ENCODE measurements around the gene SULT1B1. TPM values are rescaled to one million over a fixed set of nuclear protein-coding genes. Genes with fewer than 3 reads are reported as not detected.

The SULT1B1 gene
- total and polyA plus RNA-seq, 2 experiments from 2014 or later, result 0.10 to 2.6 TPM

- no peak overlapping the region for H3K27ac ChIP-seq
- WGBS, 2 experiments (ENCODE audit: low coverage in 1 of 2, low lambda C conversion rate in 2 of 2, missing lambda C conversion rate in 2 of 2), result 85 to 88% methylated on average over 4 of the region's 4 CpGs
- no peaks in the 10 kb centered on the region for H3K9me2 ChIP-seq (ENCODE audit: insufficient read depth)
- no peaks in the 10 kb centered on the region for H3K79me2 ChIP-seq (ENCODE audit: insufficient read depth)
- H3K36me3 ChIP-seq (ENCODE audit: low read depth), result no peaks in the 10 kb centered on the region
- no peak for DNase-seq
- no peaks in the 10 kb centered on the region for H3F3A ChIP-seq (ENCODE audit: insufficient read depth)
- H3K9ac ChIP-seq, result no peak overlapping the region
- H3K4me2 ChIP-seq (ENCODE audit: unreplicated experiment), result no peak overlapping the region
- no peak for TF ChIP-seq EZH2 (IDR thresholded peaks at IDR 0.05; ENCODE audit: insufficient read depth, poor library complexity, severe bottlenecking)
- no peak for TF ChIP-seq EZH2phosphoT487 (IDR thresholded peaks at IDR 0.05; ENCODE audit: insufficient read depth, low read depth)
- no peaks in the 10 kb centered on the region for H3K4me1 ChIP-seq (ENCODE audit: insufficient read depth)
- in situ Hi-C loops (cut with MboI), result no loop called here
- no peak overlapping the region for H3K4me3 ChIP-seq
- H4K20me1 ChIP-seq (ENCODE audit: insufficient read depth), result no peaks in the 10 kb centered on the region
- no peak overlapping the region for H2AFZ ChIP-seq
- H3K9me3 ChIP-seq (ENCODE audit: low read depth), result no peaks in the 10 kb centered on the region
- no peaks in the 10 kb centered on the region for H3K27me3 ChIP-seq (replicated peaks; ENCODE audit: insufficient read depth)
Measured at GRCh38 chr4:69735119-69735518, 25.3 kb downstream of the SULT1B1 start.

GRCh38 chr4:69731847-69732246 lies 28.6 kb downstream of the SULT1B1 start:
- Histone ChIP-seq H3K27me3 (replicated peaks; ENCODE audit: insufficient read depth) (no peaks in the 10 kb centered on the region), H3K9ac (no peak overlapping the region), H3K4me1 (ENCODE audit: insufficient read depth) (no peaks in the 10 kb centered on the region), H3K27ac (no peak overlapping the region), H3F3A (ENCODE audit: insufficient read depth) (no peaks in the 10 kb centered on the region), H2AFZ (no peak overlapping the region), H3K4me2 (ENCODE audit: unreplicated experiment) (no peak overlapping the region), H3K79me2 (ENCODE audit: insufficient read depth) (no peaks in the 10 kb centered on the region), H3K36me3 (ENCODE audit: low read depth) (no peaks in the 10 kb centered on the region), H3K4me3 (no peak overlapping the region), H4K20me1 (ENCODE audit: insufficient read depth) (no peaks in the 10 kb centered on the region), H3K9me2 (ENCODE audit: insufficient read depth) (no peaks in the 10 kb centered on the region), H3K9me3 (ENCODE audit: low read depth) (no peaks in the 10 kb centered on the region)
- no peak for DNase-seq
- TF ChIP-seq EZH2 (IDR thresholded peaks at IDR 0.05; ENCODE audit: insufficient read depth, poor library complexity, severe bottlenecking) (no peak), EZH2phosphoT487 (IDR thresholded peaks at IDR 0.05; ENCODE audit: insufficient read depth, low read depth) (no peak)
- in situ Hi-C loops (cut with MboI), result no loop called here
- WGBS, 2 experiments (ENCODE audit: low coverage in 1 of 2, low lambda C conversion rate in 2 of 2, missing lambda C conversion rate in 2 of 2), result 0 to 8% methylated on average over 1 of the region's 1 CpG

- TF ChIP-seq EZH2phosphoT487 (IDR thresholded peaks at IDR 0.05; ENCODE audit: insufficient read depth, low read depth), result no peak
- no peak for TF ChIP-seq EZH2 (IDR thresholded peaks at IDR 0.05; ENCODE audit: insufficient read depth, poor library complexity, severe bottlenecking)
- H3K9me2 ChIP-seq (ENCODE audit: insufficient read depth), result no peaks in the 10 kb centered on the region
- H3K4me2 ChIP-seq (ENCODE audit: unreplicated experiment), result no peak overlapping the region
- no peak overlapping the region for H3K9ac ChIP-seq
- H2AFZ ChIP-seq, result no peak overlapping the region
- WGBS, 2 experiments (ENCODE audit: low coverage in 1 of 2, low lambda C conversion rate in 2 of 2, missing lambda C conversion rate in 2 of 2), result 42 to 47% methylated on average over 1 of the region's 1 CpG
- H4K20me1 ChIP-seq (ENCODE audit: insufficient read depth), result no peaks in the 10 kb centered on the region
- no peaks in the 10 kb centered on the region for H3K79me2 ChIP-seq (ENCODE audit: insufficient read depth)
- H3K27ac ChIP-seq, result no peak overlapping the region
- in situ Hi-C loops (cut with MboI), result no loop called here
- no peaks in the 10 kb centered on the region for H3K27me3 ChIP-seq (replicated peaks; ENCODE audit: insufficient read depth)
- H3K4me3 ChIP-seq, result no peak overlapping the region
- H3K4me1 ChIP-seq (ENCODE audit: insufficient read depth), result no peaks in the 10 kb centered on the region
- H3K36me3 ChIP-seq (ENCODE audit: low read depth), result no peaks in the 10 kb centered on the region
- H3K9me3 ChIP-seq (ENCODE audit: low read depth), result no peaks in the 10 kb centered on the region
- no peaks in the 10 kb centered on the region for H3F3A ChIP-seq (ENCODE audit: insufficient read depth)
- no peak for DNase-seq
Measured at GRCh38 chr4:69731241-69731640, 29.2 kb downstream of the SULT1B1 start.

GRCh38 chr4:69730002-69730401 lies 30.4 kb downstream of the SULT1B1 start:
- no peak overlapping the region for H3K4me3 ChIP-seq
- H3F3A ChIP-seq (ENCODE audit: insufficient read depth), result no peaks in the 10 kb centered on the region
- H3K27ac ChIP-seq, result no peak overlapping the region
- TF ChIP-seq EZH2phosphoT487 (IDR thresholded peaks at IDR 0.05; ENCODE audit: insufficient read depth, low read depth), result no peak
- TF ChIP-seq EZH2 (IDR thresholded peaks at IDR 0.05; ENCODE audit: insufficient read depth, poor library complexity, severe bottlenecking), result no peak
- no peaks in the 10 kb centered on the region for H3K79me2 ChIP-seq (ENCODE audit: insufficient read depth)
- no peaks in the 10 kb centered on the region for H3K4me1 ChIP-seq (ENCODE audit: insufficient read depth)
- no peak overlapping the region for H3K9ac ChIP-seq
- no peaks in the 10 kb centered on the region for H4K20me1 ChIP-seq (ENCODE audit: insufficient read depth)
- no peaks in the 10 kb centered on the region for H3K9me2 ChIP-seq (ENCODE audit: insufficient read depth)
- H3K9me3 ChIP-seq (ENCODE audit: low read depth), result no peaks in the 10 kb centered on the region
- no peaks in the 10 kb centered on the region for H3K27me3 ChIP-seq (replicated peaks; ENCODE audit: insufficient read depth)
- no peak overlapping the region for H2AFZ ChIP-seq
- in situ Hi-C loops (cut with MboI), result no loop called here
- H3K4me2 ChIP-seq (ENCODE audit: unreplicated experiment), result no peak overlapping the region
- H3K36me3 ChIP-seq (ENCODE audit: low read depth), result no peaks in the 10 kb centered on the region
- no peak for DNase-seq

DNA sequence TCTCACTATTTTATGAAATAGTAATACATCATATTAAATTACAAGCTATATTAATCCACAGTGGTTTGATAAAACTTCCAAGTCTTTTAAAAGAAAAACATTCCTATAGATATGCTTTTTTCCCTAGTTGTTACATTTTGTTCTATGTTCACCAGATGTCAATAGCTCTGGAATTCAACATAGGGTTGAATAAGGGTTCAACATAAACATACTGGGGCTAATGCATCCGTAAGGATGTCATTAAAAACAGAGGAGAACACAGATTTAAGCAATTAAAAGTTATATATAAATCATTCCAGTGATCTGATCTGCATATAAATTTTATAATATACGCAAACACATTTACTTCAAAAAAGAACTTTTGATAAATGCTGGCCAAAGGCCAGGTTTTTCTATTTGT lies 32.5 kb downstream of the SULT1B1 start:
- no peak for TF ChIP-seq EZH2 (IDR thresholded peaks at IDR 0.05; ENCODE audit: insufficient read depth, poor library complexity, severe bottlenecking)
- no peak for TF ChIP-seq EZH2phosphoT487 (IDR thresholded peaks at IDR 0.05; ENCODE audit: insufficient read depth, low read depth)
- DNase-seq, result no peak
- in situ Hi-C loops (cut with MboI), result no loop called here

More for the DNA sequence above, 32.5 kb downstream of the SULT1B1 start:
- no peak overlapping the region for H3K4me3 ChIP-seq
- no peaks in the 10 kb centered on the region for H3F3A ChIP-seq (ENCODE audit: insufficient read depth)
- no peak overlapping the region for H3K27ac ChIP-seq
- H2AFZ ChIP-seq, result no peak overlapping the region
- H3K27me3 ChIP-seq (replicated peaks; ENCODE audit: insufficient read depth), result no peaks in the 10 kb centered on the region
- WGBS, 2 experiments (ENCODE audit: low coverage in 1 of 2, low lambda C conversion rate in 2 of 2, missing lambda C conversion rate in 2 of 2), result 49 to 54% methylated on average over 2 of the region's 2 CpGs
- H3K36me3 ChIP-seq (ENCODE audit: low read depth), result no peaks in the 10 kb centered on the region
- H3K9me2 ChIP-seq (ENCODE audit: insufficient read depth), result no peaks in the 10 kb centered on the region
- H3K9me3 ChIP-seq (ENCODE audit: low read depth), result no peaks in the 10 kb centered on the region
- H3K9ac ChIP-seq, result no peak overlapping the region
- H3K4me2 ChIP-seq (ENCODE audit: unreplicated experiment), result no peak overlapping the region
- H3K4me1 ChIP-seq (ENCODE audit: insufficient read depth), result no peaks in the 10 kb centered on the region
- H3K79me2 ChIP-seq (ENCODE audit: insufficient read depth), result no peaks in the 10 kb centered on the region
- H4K20me1 ChIP-seq (ENCODE audit: insufficient read depth), result no peaks in the 10 kb centered on the region

Data from GM23248 (cell line).